ENCODE data around the gene IRS1.

GRCh38 chr2:226797989-226798421, 1.6 kb downstream of the IRS1 start:
- TF ChIP-seq MAZ (IDR thresholded peaks at IDR 0.05; ENCODE audit: borderline replicate concordance, low read depth, low read length) (no peak), CTCF (conservative IDR thresholded peaks at IDR 0.05; ENCODE audit: low read depth, low read length) (no peak), RCOR1 (IDR thresholded peaks at IDR 0.05; ENCODE audit: insufficient replicate concordance, low read length) (no peak), POLR2A (IDR thresholded peaks at IDR 0.05; ENCODE audit: low read depth, low read length) (0 out of 2 replicates have a peak, but pooled peaks have one; percentile 10), CHD1 (IDR thresholded peaks at IDR 0.05; ENCODE audit: low read depth, low read length) (no peak), RAD21 (IDR thresholded peaks at IDR 0.05; ENCODE audit: low read length) (no peak), RFX5 (IDR thresholded peaks at IDR 0.05; ENCODE audit: low read depth, low read length) (no peak), BHLHE40 (IDR thresholded peaks at IDR 0.05; ENCODE audit: low read depth, low read length) (no peak), SMC3 (IDR thresholded peaks at IDR 0.05; ENCODE audit: low read depth, low read length) (no peak), ELK1 (IDR thresholded peaks at IDR 0.05; ENCODE audit: borderline replicate concordance, low read depth, low read length) (no peak), FOS (IDR thresholded peaks at IDR 0.05; ENCODE audit: low read depth, low read length) (no peak)

Measured in IMR-90 (cell line).